Esophagus (tissue), 2 donors: Measurements from ENCODE around the gene MTOR. TPM values are rescaled to one million over a fixed set of nuclear protein-coding genes. Genes with fewer than 3 reads are reported as not detected.
"Not testable (repeated sequence)": the region's sequence is repeated elsewhere in the genome, so short reads cannot be mapped to it uniquely, and the experiment has no call there.

Experiments used
- H3K27ac ChIP-seq, 2 donors: one replicate each; pipeline ENCODE4 v1.5.1; 2013; ENCODE audit warnings: low read depth in 2 of 2, mild to moderate bottlenecking in 2 of 2, inconsistent platforms in 1 of 2, low read length in 1 of 2, moderate library complexity in 1 of 2
- H3K27me3 ChIP-seq, 2 donors: one replicate each; pipeline ENCODE4 v1.6.1; 2013; ENCODE audit warnings: low read length in 2 of 2, control low read depth in 1 of 2, mild to moderate bottlenecking in 1 of 2; ENCODE audit not compliant: insufficient read depth in 2 of 2, control insufficient read depth in 1 of 2
- H3K36me3 ChIP-seq, 2 donors: one replicate each; pipeline ENCODE4 v1.6.1; 2013; ENCODE audit warnings: low read length in 1 of 2; ENCODE audit not compliant: control insufficient read depth in 2 of 2, insufficient read depth in 2 of 2
- H3K4me1 ChIP-seq, 2 donors: one replicate each; pipeline ENCODE4 v1.6.1; 2013; ENCODE audit warnings: low read length in 1 of 2; ENCODE audit not compliant: control insufficient read depth in 2 of 2, insufficient read depth in 2 of 2
- H3K4me3 ChIP-seq, 2 donors: one replicate each; pipeline ENCODE4 v1.5.1; 2013; ENCODE audit warnings: low read length in 2 of 2, mild to moderate bottlenecking in 2 of 2, low read depth in 1 of 2, moderate library complexity in 1 of 2
- H3K9me3 ChIP-seq, 2 donors: one replicate each; pipeline ENCODE4 v1.6.1; 2013; ENCODE audit warnings: mild to moderate bottlenecking in 2 of 2, low read depth in 1 of 2, low read length in 1 of 2, moderate library complexity in 1 of 2; ENCODE audit not compliant: control insufficient read depth in 2 of 2, insufficient read depth in 1 of 2
- WGBS, 2 donors: extraction: QIAGEN DNeasy Blood & Tissue Kit; methylation state at CpG; one replicate each; pipeline ENCODE4 v1.1.7; 2013; 5-methylcytosine and 5-hydroxymethylcytosine counted together
- polyA plus RNA-seq, 2 donors: library from polyadenylated mRNA; stranded (reverse); fragments of 200-250 nt; gene quantifications; one replicate each; pipeline ENCODE4 v1.2.3, GENCODE V29; 2013
- donor health status: healthy with polysubstance abuse.
- donor health status: Bipolar disorder and iron deficiency.

MTOR gene
- 10 to 100 TPM; 16.0 to 17.7 TPM for polyA plus RNA-seq

DNA sequence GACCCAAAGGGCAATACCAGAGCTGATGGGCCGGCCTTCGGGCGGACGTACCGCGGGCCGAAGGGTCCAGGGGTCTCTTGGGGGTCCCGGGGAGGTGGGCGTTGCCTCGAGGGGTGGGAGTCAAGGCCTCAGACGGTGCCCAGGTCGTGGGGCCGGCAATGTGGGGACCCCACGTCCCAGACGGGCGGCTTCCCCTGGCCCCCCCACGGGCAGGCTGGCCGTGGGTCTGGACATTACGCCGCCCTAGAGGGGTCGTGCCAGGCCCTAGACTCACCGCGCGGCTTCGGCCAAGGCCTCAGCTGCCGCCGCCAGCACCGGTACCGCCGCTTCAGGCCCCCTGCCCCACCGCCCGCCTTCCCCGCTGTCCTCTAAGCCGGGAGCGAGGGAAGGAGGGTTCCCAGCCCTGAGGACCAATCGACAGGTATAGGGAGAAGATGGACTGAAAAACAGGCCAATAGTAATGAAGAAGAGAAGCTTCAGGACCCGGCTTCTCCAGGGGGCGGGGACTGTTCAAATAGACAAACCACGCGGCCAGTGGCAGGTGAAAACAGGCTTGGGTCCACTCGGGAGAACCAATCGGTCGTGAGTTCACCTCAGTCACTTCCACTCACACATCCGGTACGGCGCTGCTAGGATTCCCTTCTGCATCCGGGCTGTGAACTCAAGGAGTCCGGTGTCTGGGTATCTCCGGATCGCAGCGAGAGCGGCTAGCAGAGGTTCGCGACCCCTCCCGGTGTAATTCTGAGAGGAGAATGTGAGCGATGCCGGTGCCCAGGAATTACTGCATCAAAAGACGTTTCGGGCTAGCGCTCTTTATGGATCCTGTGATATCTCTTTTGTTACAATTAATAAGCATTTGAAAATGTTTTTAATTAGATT is at the start of gene MTOR:
TSS of gene MTOR (minus strand) at position 381 of the 879 bp plus-strand sequence. CDS start 3,142 bp downstream, outside the sequence.
- 0% methylated on average over 52 to 60 of the region's 60 CpGs for WGBS, 2 donors
- Histone ChIP-seq H3K27ac (peak within 1 kb of the TSS; percentile 23 to 63), H3K4me3 (peak within 1 kb of the TSS; percentile 95 to 99), H3K4me1 (no peaks in the 10 kb centered on the region), H3K36me3 (peaks cover 6 to 8% of the 10 kb centered on the region in 2 donors), H3K9me3 (no peaks in the 10 kb centered on the region), H3K27me3 (no peaks in the 10 kb centered on the region)

DNA sequence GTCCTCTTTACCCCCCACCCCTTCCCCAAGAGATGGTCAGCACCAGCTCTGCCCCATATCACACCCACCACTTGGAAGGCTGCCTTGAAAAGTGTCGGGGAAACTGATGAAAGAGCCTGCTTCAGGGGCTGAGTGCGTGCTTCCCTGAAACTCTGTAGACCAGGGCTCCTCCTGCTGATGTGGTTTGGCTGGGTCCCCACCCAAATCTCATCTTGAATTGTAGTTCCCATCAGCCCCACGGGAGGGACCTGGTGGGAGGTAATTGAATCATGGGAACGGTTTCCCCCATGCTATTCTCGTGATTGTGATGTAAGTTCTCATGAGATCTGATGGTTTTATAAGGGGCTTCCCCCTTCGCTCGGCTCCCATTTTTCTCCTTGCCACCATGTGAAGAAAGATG is 47.0 kb upstream of the MTOR start:
- Histone ChIP-seq H3K9me3 (no peaks in the 10 kb centered on the region), H3K27me3 (no peaks in the 10 kb centered on the region), H3K4me1 (no peaks in the 10 kb centered on the region), H3K4me3 (no peak overlapping the region), H3K27ac (no peak overlapping the region), H3K36me3 (no peaks in the 10 kb centered on the region)
- WGBS, 2 donors: 84 to 90% methylated on average over 7 of the region's 7 CpGs

- Histone ChIP-seq H3K4me3 (no peak overlapping the region), H3K36me3 (no peaks in the 10 kb centered on the region), H3K9me3 (no peaks in the 10 kb centered on the region), H3K27me3 (no peaks in the 10 kb centered on the region), H3K4me1 (no peaks in the 10 kb centered on the region), H3K27ac (no peak overlapping the region)
- WGBS, 2 donors: 78 to 82% methylated on average over 6 of the region's 6 CpGs
Measured at GRCh38 chr1:11308699-11309224, 46.4 kb upstream of the MTOR start.

DNA sequence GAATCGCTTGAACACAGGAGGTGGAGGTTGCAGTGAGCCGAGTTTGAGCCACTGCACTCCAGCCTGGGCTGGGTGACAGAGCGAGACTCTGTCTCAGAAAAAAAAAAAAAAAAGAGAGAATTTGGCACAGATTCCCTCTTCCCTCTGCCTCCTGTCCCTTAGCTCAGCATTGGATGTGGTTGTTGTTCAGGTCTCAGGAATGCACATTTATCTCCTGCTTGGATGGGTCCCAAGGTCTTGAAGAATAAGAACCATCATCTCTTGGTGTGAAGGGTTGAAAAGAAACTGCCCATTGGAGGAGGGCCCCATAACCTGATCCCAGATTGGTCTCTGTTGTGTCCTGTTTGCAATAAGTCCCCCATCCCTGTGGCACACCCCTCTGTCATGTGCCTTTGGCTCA is 45.5 kb upstream of the MTOR start:
- no peaks in the 10 kb centered on the region for H3K4me1 ChIP-seq
- H3K36me3 ChIP-seq: no peaks in the 10 kb centered on the region
- no peaks in the 10 kb centered on the region for H3K9me3 ChIP-seq
- no peak overlapping the region for H3K27ac ChIP-seq
- H3K27me3 ChIP-seq: no peaks in the 10 kb centered on the region
- 76 to 80% methylated on average over 3 of the region's 3 CpGs for WGBS, 2 donors
- H3K4me3 ChIP-seq: no peak overlapping the region

GRCh38 chr1:11305516-11305915 is 43.2 kb upstream of the MTOR start:
- H3K36me3 ChIP-seq, H3K9me3 ChIP-seq, H3K27me3 ChIP-seq, H3K27ac ChIP-seq, H3K4me1 ChIP-seq, H3K4me3 ChIP-seq: not testable (repeated sequence)
- 91 to 95% methylated on average over 22 to 29 of the region's 29 CpGs for WGBS, 2 donors

DNA sequence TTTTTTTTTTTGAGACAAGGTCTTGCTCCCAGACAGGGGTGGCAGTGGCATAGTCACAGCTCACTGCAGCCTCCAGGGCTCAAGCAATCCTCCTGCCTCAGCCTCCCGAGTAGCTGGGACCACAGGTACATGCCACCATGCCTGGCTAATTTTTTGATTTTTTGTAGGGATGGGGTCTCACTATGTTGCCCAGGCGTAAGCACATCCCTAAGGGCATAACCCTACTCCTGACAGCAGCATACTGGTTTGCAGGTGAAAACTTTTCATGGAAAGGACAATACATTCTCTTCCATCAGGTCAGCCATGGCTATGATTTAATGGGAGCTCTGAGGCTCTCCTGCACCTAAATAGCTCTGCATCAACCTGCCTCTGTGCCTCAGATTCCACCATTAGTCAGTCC is 40.0 kb upstream of the MTOR start:
- WGBS, 2 donors: 93 to 95% methylated on average over 2 of the region's 2 CpGs
- H3K4me1 ChIP-seq: no peaks in the 10 kb centered on the region
- H3K27ac ChIP-seq: no peak overlapping the region
- no peaks in the 10 kb centered on the region for H3K9me3 ChIP-seq
- no peaks in the 10 kb centered on the region for H3K27me3 ChIP-seq
- no peaks in the 10 kb centered on the region for H3K36me3 ChIP-seq
- no peak overlapping the region for H3K4me3 ChIP-seq

DNA sequence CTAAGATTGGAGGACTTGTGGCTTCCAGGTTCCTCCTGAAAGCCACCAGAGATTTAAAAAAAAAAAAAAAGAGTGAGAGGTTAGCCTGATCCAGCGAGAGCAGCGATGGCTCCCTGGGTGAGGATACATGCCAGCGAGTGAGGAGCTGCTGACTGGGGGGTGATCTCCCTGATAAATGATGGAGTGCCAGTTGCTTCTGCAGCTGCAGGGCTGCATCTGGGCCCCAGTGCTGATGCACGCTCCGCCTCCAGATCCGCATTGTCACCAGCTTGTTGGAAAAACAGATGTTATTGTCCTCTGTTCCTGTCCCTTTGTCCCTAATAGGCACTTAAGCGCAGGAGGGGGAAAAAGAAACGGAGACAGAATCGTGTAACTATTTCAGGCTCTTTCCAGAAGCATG is 39.2 kb upstream of the MTOR start:
- H3K9me3 ChIP-seq: no peaks in the 10 kb centered on the region
- no peak overlapping the region for H3K4me3 ChIP-seq
- H3K36me3 ChIP-seq: no peaks in the 10 kb centered on the region
- H3K4me1 ChIP-seq: no peaks in the 10 kb centered on the region
- no peak overlapping the region for H3K27ac ChIP-seq
- no peaks in the 10 kb centered on the region for H3K27me3 ChIP-seq
- 66 to 76% methylated on average over 9 of the region's 9 CpGs for whole genome bisulfite sequencing, 2 donors

GRCh38 chr1:11299225-11299574 is 36.8 kb upstream of the MTOR start:
- Histone ChIP-seq H3K36me3 (peaks cover 0 to 8% of the 10 kb centered on the region in 2 donors), H3K27ac (no peak overlapping the region), H3K4me1 (no peaks in the 10 kb centered on the region), H3K27me3 (no peaks in the 10 kb centered on the region), H3K9me3 (no peaks in the 10 kb centered on the region), H3K4me3 (no peak overlapping the region)
- WGBS, 2 donors: 65 to 69% methylated on average over 10 of the region's 10 CpGs

DNA sequence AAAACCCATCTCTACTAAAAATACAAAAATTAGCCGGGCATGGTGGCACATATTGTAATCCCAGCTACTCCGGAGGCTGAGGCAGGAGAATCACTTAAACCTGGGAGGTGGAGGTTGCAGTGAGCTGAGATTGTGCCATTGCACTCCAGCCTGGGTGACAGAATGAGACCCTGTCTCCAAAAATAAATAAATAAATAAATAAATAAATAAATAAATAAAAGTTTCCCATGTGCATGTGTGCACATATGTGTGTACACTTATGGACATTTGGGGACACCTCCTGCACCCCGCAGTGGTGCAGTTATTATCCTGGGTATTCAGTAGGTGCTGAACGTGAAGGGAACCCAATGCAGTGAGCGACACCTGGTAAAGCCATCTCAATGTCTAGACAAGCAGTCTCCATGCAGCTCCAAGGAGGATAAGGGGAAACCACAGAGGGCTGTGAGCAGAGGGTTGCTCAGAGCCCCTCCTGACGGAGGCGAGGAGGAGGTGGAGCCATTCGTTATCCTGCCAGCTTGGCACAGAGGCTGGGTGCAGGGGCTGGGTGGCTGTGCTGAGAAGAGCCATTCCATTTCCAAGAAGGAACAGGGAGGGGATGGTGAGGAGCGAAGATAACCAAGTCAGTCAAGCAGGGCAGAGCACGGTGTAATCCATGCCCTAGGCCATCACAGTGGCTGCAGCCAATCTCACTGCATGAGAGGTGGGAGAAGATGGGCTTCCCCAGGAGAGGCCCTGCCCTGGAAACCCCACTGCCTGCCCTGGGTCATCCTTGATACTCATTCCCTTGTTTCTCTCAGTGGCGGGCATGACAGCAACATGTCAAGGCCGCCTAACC is 36.3 kb upstream of the MTOR start:
- Histone ChIP-seq H3K9me3 (no peaks in the 10 kb centered on the region), H3K27me3 (no peaks in the 10 kb centered on the region), H3K27ac (no peak overlapping the region), H3K4me3 (no peak overlapping the region), H3K4me1 (no peaks in the 10 kb centered on the region), H3K36me3 (peaks cover 0 to 8% of the 10 kb centered on the region in 2 donors)
- 86 to 91% methylated on average over 12 of the region's 12 CpGs for WGBS, 2 donors
